KG1 (cell line): ENCODE data around the gene ARPC5L.
A peak's percentile ranks its signal among the peaks of the same experiment; 100 is the strongest.

ENCODE experiments used
- DNase-seq: peaks from one replicate; lab custom pipeline; 2025; lab: John Stamatoyannopoulos, UW

ARPC5L gene

GRCh38 chr9:124868511-124869465 is 6.9 kb downstream of the ARPC5L start:
- DNase-seq = peak; percentile 48

- DNase-seq = no peak
Measured at GRCh38 chr9:124869466-124869985, 7.6 kb downstream of the ARPC5L start.

- peak; percentile 58 for DNase-seq
Measured at GRCh38 chr9:124869986-124870560, 8.1 kb downstream of the ARPC5L start.

- DNase-seq = no peak
Measured at GRCh38 chr9:124870723-124871122, 8.8 kb downstream of the ARPC5L start.

- DNase-seq = no peak
Measured at GRCh38 chr9:124871156-124871561, 9.2 kb downstream of the ARPC5L start.

GRCh38 chr9:124873664-124874063 is 11.7 kb downstream of the ARPC5L start:
- no peak for DNase-seq

- DNase-seq = no peak
Measured at GRCh38 chr9:124875501-124875900, 13.6 kb downstream of the ARPC5L start.

- no peak for DNase-seq
Measured at GRCh38 chr9:124877021-124877782, 15.3 kb downstream of the ARPC5L start.

- DNase-seq = no peak
Measured at GRCh38 chr9:124878021-124878420, 16.1 kb downstream of the ARPC5L start.

GRCh38 chr9:124878518-124878917 is 16.6 kb downstream of the ARPC5L start:
- no peak for DNase-seq

GRCh38 chr9:124879226-124879625 is 17.3 kb downstream of the ARPC5L start:
- no peak for DNase-seq

GRCh38 chr9:124880501-124880900 is 18.6 kb downstream of the ARPC5L start:
- DNase-seq = no peak

- no peak for DNase-seq
Measured at GRCh38 chr9:124881138-124881743, 19.3 kb downstream of the ARPC5L start.

- DNase-seq = no peak
Measured at GRCh38 chr9:124882231-124882630, 20.3 kb downstream of the ARPC5L start.

GRCh38 chr9:124884376-124884775 is 22.4 kb downstream of the ARPC5L start:
- no peak for DNase-seq

- no peak for DNase-seq
Measured at GRCh38 chr9:124885551-124885950, 23.6 kb downstream of the ARPC5L start.

- no peak for DNase-seq
Measured at GRCh38 chr9:124886461-124886860, 24.5 kb downstream of the ARPC5L start.

GRCh38 chr9:124886866-124887492 is 25.0 kb downstream of the ARPC5L start:
- no peak for DNase-seq

GRCh38 chr9:124887832-124888231 is 25.9 kb downstream of the ARPC5L start:
- DNase-seq = no peak

GRCh38 chr9:124889006-124889405 is 27.1 kb downstream of the ARPC5L start:
- DNase-seq = no peak

GRCh38 chr9:124890179-124890578 is 28.2 kb downstream of the ARPC5L start:
- DNase-seq = no peak
